DMS79 treated with DMSO at 0.1 percent for 48 hours (cell line): ENCODE data around the gene TMED7.

Source experiments
- DNase-seq: peaks from one replicate; lab custom pipeline; 2025; lab: John Stamatoyannopoulos, UW

Gene TMED7

GRCh38 chr5:115627295-115627865, 1.5 kb upstream of the TMED7 start:
- no peak for DNase-seq

GRCh38 chr5:115626445-115626823, 598 bp upstream of the TMED7 start:
- DNase-seq, result peak; percentile 61

GRCh38 chr5:115624994-115625393, 842 bp downstream of the TMED7 start:
- DNase-seq, result no peak

GRCh38 chr5:115623658-115624057, 2.2 kb downstream of the TMED7 start:
- DNase-seq, result no peak

GRCh38 chr5:115621365-115621900, 4.4 kb downstream of the TMED7 start:
- no peak for DNase-seq

- DNase-seq, result no peak
Measured at GRCh38 chr5:115616892-115617291, 8.9 kb downstream of the TMED7 start.

GRCh38 chr5:115616472-115616871, 9.4 kb downstream of the TMED7 start:
- no peak for DNase-seq

GRCh38 chr5:115611873-115612272, 14.0 kb downstream of the TMED7 start:
- no peak for DNase-seq

- no peak for DNase-seq
Measured at GRCh38 chr5:115607935-115608334, 17.9 kb downstream of the TMED7 start.

GRCh38 chr5:115605436-115605835, 20.4 kb downstream of the TMED7 start:
- no peak for DNase-seq

- peak; percentile 41 for DNase-seq
Measured at GRCh38 chr5:115602591-115603125, 23.2 kb downstream of the TMED7 start.

GRCh38 chr5:115601701-115602590, 23.9 kb downstream of the TMED7 start, which contains the start of gene TICAM2:
Gene TICAM2, minus strand, starts transcription at chr5:115602479. Its CDS starts 21,223 bp downstream, at chr5:115581256.
- peak; percentile 41 for DNase-seq

- DNase-seq, result no peak
Measured at GRCh38 chr5:115600766-115601165, 25.1 kb downstream of the TMED7 start.

GRCh38 chr5:115599924-115600323, 25.9 kb downstream of the TMED7 start:
- no peak for DNase-seq

GRCh38 chr5:115599502-115599901, 26.3 kb downstream of the TMED7 start:
- DNase-seq, result no peak

- DNase-seq, result no peak
Measured at GRCh38 chr5:115594128-115595047, 31.4 kb downstream of the TMED7 start.

GRCh38 chr5:115589043-115589442, 36.8 kb downstream of the TMED7 start:
- peak; percentile 43 for DNase-seq

- DNase-seq, result peak; percentile 74
Measured at GRCh38 chr5:115588640-115589039, 37.2 kb downstream of the TMED7 start.

GRCh38 chr5:115586525-115587146, 39.2 kb downstream of the TMED7 start:
- DNase-seq, result peak; percentile 22

- no peak for DNase-seq
Measured at GRCh38 chr5:115585265-115585664, 40.6 kb downstream of the TMED7 start.

- no peak for DNase-seq
Measured at GRCh38 chr5:115584501-115584900, 41.3 kb downstream of the TMED7 start.
